Measurements from ENCODE around the gene RNF223.

GRCh38 chr1:1041873-1042272 lies 32.2 kb downstream of the RNF223 start:
- no peak for TF ChIP-seq POLR2A (IDR thresholded peaks at IDR 0.05)
- TF ChIP-seq, protein P1, sequence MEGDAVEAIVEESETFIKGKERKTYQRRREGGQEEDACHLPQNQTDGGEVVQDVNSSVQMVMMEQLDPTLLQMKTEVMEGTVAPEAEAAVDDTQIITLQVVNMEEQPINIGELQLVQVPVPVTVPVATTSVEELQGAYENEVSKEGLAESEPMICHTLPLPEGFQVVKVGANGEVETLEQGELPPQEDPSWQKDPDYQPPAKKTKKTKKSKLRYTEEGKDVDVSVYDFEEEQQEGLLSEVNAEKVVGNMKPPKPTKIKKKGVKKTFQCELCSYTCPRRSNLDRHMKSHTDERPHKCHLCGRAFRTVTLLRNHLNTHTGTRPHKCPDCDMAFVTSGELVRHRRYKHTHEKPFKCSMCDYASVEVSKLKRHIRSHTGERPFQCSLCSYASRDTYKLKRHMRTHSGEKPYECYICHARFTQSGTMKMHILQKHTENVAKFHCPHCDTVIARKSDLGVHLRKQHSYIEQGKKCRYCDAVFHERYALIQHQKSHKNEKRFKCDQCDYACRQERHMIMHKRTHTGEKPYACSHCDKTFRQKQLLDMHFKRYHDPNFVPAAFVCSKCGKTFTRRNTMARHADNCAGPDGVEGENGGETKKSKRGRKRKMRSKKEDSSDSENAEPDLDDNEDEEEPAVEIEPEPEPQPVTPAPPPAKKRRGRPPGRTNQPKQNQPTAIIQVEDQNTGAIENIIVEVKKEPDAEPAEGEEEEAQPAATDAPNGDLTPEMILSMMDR (IDR thresholded peaks at IDR 0.05), result no peak

Measured in lower leg skin (tissue), 3 donors.